MM.1S (cell line): ENCODE data around the gene ASPSCR1.

Experiments
- DNase-seq: peaks from one replicate; pipeline ENCODE4 v3.0.0-alpha.2; 2015
- H2AFZ ChIP-seq: fragments of 300-600 bp; sonication (generic); 2 replicates; pipeline ENCODE4 v1.6.0; 2016; ENCODE audit warnings: antibody characterized with exemption, low read length
- H3F3A ChIP-seq: fragments of 300-600 bp; sonication (generic); 2 replicates; pipeline ENCODE4 v1.6.1; 2016; ENCODE audit warnings: mild to moderate bottlenecking, antibody characterized with exemption, low read length, moderate library complexity, mixed read lengths; ENCODE audit not compliant: insufficient read depth
- H3K27ac ChIP-seq: fragments of 300-600 bp; sonication (generic); 2 replicates; pipeline ENCODE4 v1.5.1; 2016; ENCODE audit warnings: mild to moderate bottlenecking, low read length
- H3K27me3 ChIP-seq: fragments of 300-600 bp; sonication (generic); replicated peaks from 2 replicates; pipeline ENCODE4 v1.6.0; 2016; ENCODE audit warnings: low read length; ENCODE audit not compliant: insufficient read depth
- H3K36me3 ChIP-seq: fragments of 300-600 bp; sonication (generic); replicated peaks from 2 replicates; pipeline ENCODE4 v1.6.1; 2016; ENCODE audit warnings: mild to moderate bottlenecking, low read length, mixed read lengths; ENCODE audit not compliant: insufficient read depth
- H3K4me1 ChIP-seq: fragments of 300-600 bp; sonication (generic); 2 replicates; pipeline ENCODE4 v1.6.1; 2016; ENCODE audit warnings: low read length, mixed read lengths
- H3K4me2 ChIP-seq: fragments of 300-600 bp; sonication (generic); 2 replicates; pipeline ENCODE4 v1.6.0; 2016; ENCODE audit warnings: low read depth, low read length
- H3K4me3 ChIP-seq: fragments of 300-600 bp; sonication (generic); 2 replicates; pipeline ENCODE4 v1.5.1; 2016; ENCODE audit warnings: low read length, mixed read lengths
- H3K79me2 ChIP-seq: fragments of 300-600 bp; sonication (generic); 2 replicates; pipeline ENCODE4 v1.6.1; 2016; ENCODE audit warnings: mixed run types, low read length, mixed read lengths
- H3K9ac ChIP-seq: fragments of 300-600 bp; sonication (generic); 2 replicates; pipeline ENCODE4 v1.6.1; 2016; ENCODE audit warnings: low read length, mixed read lengths
- H3K9me2 ChIP-seq: fragments of 300-600 bp; sonication (generic); replicated peaks from 2 replicates; pipeline ENCODE4 v1.6.1; 2016; ENCODE audit warnings: mild to moderate bottlenecking, low read length, mixed read lengths; ENCODE audit not compliant: insufficient read depth
- H3K9me3 ChIP-seq: fragments of 300-600 bp; sonication (generic); replicated peaks from 2 replicates; pipeline ENCODE4 v1.6.1; 2016; ENCODE audit warnings: mild to moderate bottlenecking, low read length, mixed read lengths; ENCODE audit not compliant: insufficient read depth
- H4K20me1 ChIP-seq: fragments of 300-600 bp; sonication (generic); 2 replicates; pipeline ENCODE4 v1.6.1; 2016; ENCODE audit warnings: mild to moderate bottlenecking, low read length, moderate library complexity, mixed read lengths; ENCODE audit not compliant: insufficient read depth
- CTCF ChIP-seq: fragments of 300-600 bp; sonication (generic); IDR thresholded peaks from 2 replicates; pipeline ENCODE4 v1.5.1; 2016; ENCODE audit warnings: antibody characterized with exemption, low read length, mixed read lengths
- EZH2 ChIP-seq: fragments of 300-600 bp; sonication (generic); optimal IDR thresholded peaks from 2 replicates; pipeline ENCODE3; 2017; ENCODE audit warnings: low read depth, mild to moderate bottlenecking, antibody characterized with exemption, low read length, mixed read lengths
- EZH2phosphoT487 ChIP-seq: fragments of 300-600 bp; sonication (generic); IDR thresholded peaks from 2 replicates; pipeline ENCODE4 v1.6.1; 2018; ENCODE audit warnings: antibody characterized with exemption, low read length

Gene ASPSCR1

DNA sequence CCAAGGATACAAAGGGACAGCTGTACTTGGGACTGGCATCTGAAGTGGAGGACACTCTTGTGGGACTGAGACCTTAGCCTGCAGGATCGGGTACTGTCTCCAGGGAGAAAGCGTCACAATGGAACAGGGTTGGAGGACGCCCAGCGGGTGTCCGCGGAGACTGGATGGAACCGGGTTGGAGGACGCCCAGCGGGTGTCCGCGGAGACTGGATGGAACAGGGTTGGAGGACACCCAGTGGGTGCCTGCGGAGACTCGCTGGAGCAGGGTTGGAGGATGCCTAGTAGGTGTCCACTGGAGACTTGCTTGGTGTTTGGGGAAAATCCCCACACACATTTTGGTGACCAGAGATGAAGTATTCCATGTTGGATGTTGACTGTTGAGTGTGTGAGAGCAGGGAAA is 30.2 kb upstream of the ASPSCR1 start, which contains the start of gene MYADML2:
Gene MYADML2, minus strand, starts transcription at position 45 of the 400 bp plus-strand sequence. CDS start 5,492 bp downstream, outside the sequence.
- peaks cover 16% of the 10 kb centered on the region for H3K27me3 ChIP-seq
- H2AFZ ChIP-seq = no peak within 1 kb of the TSS
- H3K4me3 ChIP-seq = no peak within 1 kb of the TSS
- H3K27ac ChIP-seq = no peak within 1 kb of the TSS
- H4K20me1 ChIP-seq = no peaks in the 10 kb centered on the region
- H3K79me2 ChIP-seq = no peaks in the 10 kb centered on the region
- no peaks in the 10 kb centered on the region for H3K9me3 ChIP-seq
- no peak within 1 kb of the TSS for H3K9ac ChIP-seq
- no peak for DNase-seq
- no peaks in the 10 kb centered on the region for H3K4me1 ChIP-seq
- H3K4me2 ChIP-seq = no peak within 1 kb of the TSS
- no peaks in the 10 kb centered on the region for H3K9me2 ChIP-seq
- TF ChIP-seq CTCF (no peak), EZH2 (no peak), EZH2phosphoT487 (no peak)
- no peaks in the 10 kb centered on the region for H3K36me3 ChIP-seq
- no peaks in the 10 kb centered on the region for H3F3A ChIP-seq

GRCh38 chr17:81948635-81949378 is 28.6 kb upstream of the ASPSCR1 start:
- TF ChIP-seq EZH2phosphoT487 (no peak), CTCF (no peak), EZH2 (no peak)
- no peak for DNase-seq
- no peaks in the 10 kb centered on the region for H3K4me1 ChIP-seq
- H3K36me3 ChIP-seq = no peaks in the 10 kb centered on the region
- no peaks in the 10 kb centered on the region for H3K9me2 ChIP-seq
- peaks cover 23% of the 10 kb centered on the region for H3K27me3 ChIP-seq
- H2AFZ ChIP-seq = no peak overlapping the region
- H3K4me3 ChIP-seq = no peak overlapping the region
- H4K20me1 ChIP-seq = no peaks in the 10 kb centered on the region
- no peaks in the 10 kb centered on the region for H3F3A ChIP-seq
- no peak overlapping the region for H3K4me2 ChIP-seq
- H3K9me3 ChIP-seq = no peaks in the 10 kb centered on the region
- no peaks in the 10 kb centered on the region for H3K79me2 ChIP-seq
- H3K9ac ChIP-seq = no peak overlapping the region
- H3K27ac ChIP-seq = no peak overlapping the region

DNA sequence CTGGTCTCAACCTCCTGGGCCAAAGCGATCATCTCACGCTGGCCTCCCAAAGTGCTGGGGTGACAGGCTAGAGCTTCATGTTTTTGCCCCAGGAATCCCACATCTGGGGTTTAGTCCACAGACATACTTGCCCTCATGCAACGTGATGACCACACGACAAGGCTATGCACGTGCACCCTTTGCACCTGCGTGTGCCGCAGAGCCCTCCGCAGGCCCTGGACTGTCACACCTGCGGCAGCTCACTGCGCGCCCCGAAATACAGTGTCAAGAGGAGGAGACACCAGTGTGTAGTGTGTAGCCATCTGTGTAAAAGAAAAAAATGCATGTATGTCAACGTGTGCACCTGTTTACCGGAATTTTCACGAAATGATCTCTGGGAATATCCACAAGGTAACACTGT is 26.9 kb upstream of the ASPSCR1 start:
- TF ChIP-seq EZH2 (no peak), EZH2phosphoT487 (no peak), CTCF (no peak)
- Histone ChIP-seq H3K9ac (no peak overlapping the region), H2AFZ (no peak overlapping the region), H3K4me2 (no peak overlapping the region), H3K36me3 (no peaks in the 10 kb centered on the region), H3K79me2 (no peaks in the 10 kb centered on the region), H3F3A (no peaks in the 10 kb centered on the region), H3K4me3 (no peak overlapping the region), H3K9me3 (no peaks in the 10 kb centered on the region), H3K4me1 (no peaks in the 10 kb centered on the region), H3K27me3 (peaks cover 28% of the 10 kb centered on the region), H3K27ac (no peak overlapping the region), H4K20me1 (no peaks in the 10 kb centered on the region), H3K9me2 (no peaks in the 10 kb centered on the region)
- no peak for DNase-seq
